RWPE1 (cell line): ENCODE data around the gene ZNFX1.
A peak's percentile ranks its signal among the peaks of the same experiment; 100 is the strongest.

ENCODE experiments used
- CTCF ChIA-PET: fragments of 350-600 bp; sonication (Branson Sonifier 250); formaldehyde crosslinking; extraction: SDS; loops from one replicate; lab custom pipeline; 2021; lab: Yijun Ruan, JAX
- POLR2A ChIA-PET: fragments of 400-600 bp; formaldehyde crosslinking; extraction: SDS; loops from one replicate; lab custom pipeline; 2020; ENCODE audit warnings: antibody characterized with exemption; ENCODE audit not compliant: low non-redundant PET; lab: Yijun Ruan, JAX
- DNase-seq: peaks from one replicate; pipeline ENCODE4 v3.0.0; 2012; ENCODE audit warnings: low spot score
- H3K27ac ChIP-seq: fragments of 450-650 bp; 2 replicates; pipeline ENCODE4 v1.5.1; 2017
- TF ChIP-seq, protein P1 (sequence below): fragments of 450-650 bp; conservative IDR thresholded peaks from 2 replicates; pipeline ENCODE4 v1.5.1; 2017; ENCODE audit warnings: low read depth, mild to moderate bottlenecking

Gene ZNFX1

DNA sequence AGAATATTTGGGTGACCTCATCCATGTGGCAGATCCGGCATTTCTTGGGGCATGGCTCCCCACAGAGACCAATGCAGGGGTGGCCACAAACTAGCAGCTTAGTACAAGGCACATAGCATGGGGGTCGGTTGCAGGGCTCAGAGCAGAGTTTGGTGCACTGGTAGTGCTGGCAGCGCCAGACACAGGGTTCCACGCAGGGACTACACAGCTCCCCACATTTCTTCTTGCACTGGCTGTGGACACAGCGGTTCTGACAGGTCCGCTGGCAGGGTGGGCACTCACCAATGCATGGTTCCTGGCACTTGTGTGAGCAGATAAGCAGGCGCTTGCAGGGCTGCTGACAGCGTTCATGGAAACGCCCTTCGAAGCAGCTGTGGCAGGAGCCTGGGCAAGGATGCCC lies 29.6 kb downstream of the ZNFX1 start:
- TF ChIP-seq, protein P1, sequence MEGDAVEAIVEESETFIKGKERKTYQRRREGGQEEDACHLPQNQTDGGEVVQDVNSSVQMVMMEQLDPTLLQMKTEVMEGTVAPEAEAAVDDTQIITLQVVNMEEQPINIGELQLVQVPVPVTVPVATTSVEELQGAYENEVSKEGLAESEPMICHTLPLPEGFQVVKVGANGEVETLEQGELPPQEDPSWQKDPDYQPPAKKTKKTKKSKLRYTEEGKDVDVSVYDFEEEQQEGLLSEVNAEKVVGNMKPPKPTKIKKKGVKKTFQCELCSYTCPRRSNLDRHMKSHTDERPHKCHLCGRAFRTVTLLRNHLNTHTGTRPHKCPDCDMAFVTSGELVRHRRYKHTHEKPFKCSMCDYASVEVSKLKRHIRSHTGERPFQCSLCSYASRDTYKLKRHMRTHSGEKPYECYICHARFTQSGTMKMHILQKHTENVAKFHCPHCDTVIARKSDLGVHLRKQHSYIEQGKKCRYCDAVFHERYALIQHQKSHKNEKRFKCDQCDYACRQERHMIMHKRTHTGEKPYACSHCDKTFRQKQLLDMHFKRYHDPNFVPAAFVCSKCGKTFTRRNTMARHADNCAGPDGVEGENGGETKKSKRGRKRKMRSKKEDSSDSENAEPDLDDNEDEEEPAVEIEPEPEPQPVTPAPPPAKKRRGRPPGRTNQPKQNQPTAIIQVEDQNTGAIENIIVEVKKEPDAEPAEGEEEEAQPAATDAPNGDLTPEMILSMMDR = no peak
- H3K27ac ChIP-seq = peak overlapping the region; percentile 49
- ChIA-PET CTCF (interaction anchor here (0.6 to 3.2 kb wide), 2 partner anchors 12 to 30 kb away, joined by 3 to 22 read pairs; partner anchors contain the start of gene ZNFX1), POLR2A (no interaction called here)
- DNase-seq = no peak

DNA sequence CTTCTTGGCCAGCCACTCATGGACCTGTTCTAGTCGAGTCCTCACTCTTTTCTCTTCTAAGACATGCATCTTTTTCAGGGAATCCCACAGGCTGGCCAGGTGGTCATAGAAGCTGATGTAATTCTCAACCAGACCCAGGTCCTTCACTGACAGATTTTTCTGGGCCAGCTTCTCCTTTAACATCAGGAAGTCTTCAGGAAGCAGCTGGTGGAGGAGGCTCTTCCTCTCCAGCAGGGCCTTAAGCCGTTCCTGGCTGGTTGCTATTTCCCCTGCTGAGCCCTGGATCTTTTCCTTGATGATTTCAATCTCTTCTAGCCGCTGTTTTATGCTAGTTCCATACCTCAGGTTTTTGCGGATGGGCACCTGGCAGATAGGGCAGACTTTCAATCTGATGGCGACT lies 30.1 kb downstream of the ZNFX1 start:
- ChIA-PET POLR2A (no interaction called here), CTCF (interaction anchor here (0.6 to 3.2 kb wide), 3 partner anchors 11 to 61 kb away, joined by 3 to 22 read pairs (median 3); no protein-coding TSS in a partner anchor)
- peak overlapping the region; percentile 49 for H3K27ac ChIP-seq
- DNase-seq = no peak
- TF ChIP-seq, protein P1 = no peak

DNA sequence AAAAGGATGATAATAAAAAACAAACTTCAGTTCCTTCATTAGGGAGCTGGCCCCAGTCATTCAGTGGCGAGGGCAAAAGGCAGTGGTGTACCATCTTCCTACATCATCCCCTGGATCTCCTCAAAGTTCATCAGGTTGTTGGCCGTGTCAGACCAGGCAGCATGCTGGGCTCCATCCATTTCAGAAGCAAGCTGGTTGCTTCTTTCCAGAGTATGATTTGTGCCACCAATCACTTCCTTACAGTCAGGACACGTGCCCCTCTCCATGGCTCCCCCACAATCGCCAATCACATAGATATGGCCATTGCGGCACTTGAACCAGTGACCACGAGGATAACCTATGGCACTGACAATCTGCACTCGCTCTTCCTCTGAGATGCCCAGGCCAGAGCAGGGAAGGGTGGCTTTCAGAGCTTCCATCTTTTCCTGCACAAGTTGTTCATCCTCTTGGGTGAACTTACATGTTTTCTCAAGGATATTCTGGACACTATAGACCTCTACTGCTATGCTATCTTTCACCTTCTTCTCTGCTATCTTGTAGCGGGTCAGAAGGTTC lies 30.6 kb downstream of the ZNFX1 start:
- H3K27ac ChIP-seq = peak overlapping the region; percentile 49
- CTCF ChIA-PET = interaction anchor here (0.5 to 3.2 kb wide), 9 partner anchors 11 to 231 kb away, joined by 3 to 22 read pairs (median 3); no protein-coding TSS in a partner anchor
- POLR2A ChIA-PET = no interaction called here
- DNase-seq = no peak
- TF ChIP-seq, protein P1 = no peak

DNA sequence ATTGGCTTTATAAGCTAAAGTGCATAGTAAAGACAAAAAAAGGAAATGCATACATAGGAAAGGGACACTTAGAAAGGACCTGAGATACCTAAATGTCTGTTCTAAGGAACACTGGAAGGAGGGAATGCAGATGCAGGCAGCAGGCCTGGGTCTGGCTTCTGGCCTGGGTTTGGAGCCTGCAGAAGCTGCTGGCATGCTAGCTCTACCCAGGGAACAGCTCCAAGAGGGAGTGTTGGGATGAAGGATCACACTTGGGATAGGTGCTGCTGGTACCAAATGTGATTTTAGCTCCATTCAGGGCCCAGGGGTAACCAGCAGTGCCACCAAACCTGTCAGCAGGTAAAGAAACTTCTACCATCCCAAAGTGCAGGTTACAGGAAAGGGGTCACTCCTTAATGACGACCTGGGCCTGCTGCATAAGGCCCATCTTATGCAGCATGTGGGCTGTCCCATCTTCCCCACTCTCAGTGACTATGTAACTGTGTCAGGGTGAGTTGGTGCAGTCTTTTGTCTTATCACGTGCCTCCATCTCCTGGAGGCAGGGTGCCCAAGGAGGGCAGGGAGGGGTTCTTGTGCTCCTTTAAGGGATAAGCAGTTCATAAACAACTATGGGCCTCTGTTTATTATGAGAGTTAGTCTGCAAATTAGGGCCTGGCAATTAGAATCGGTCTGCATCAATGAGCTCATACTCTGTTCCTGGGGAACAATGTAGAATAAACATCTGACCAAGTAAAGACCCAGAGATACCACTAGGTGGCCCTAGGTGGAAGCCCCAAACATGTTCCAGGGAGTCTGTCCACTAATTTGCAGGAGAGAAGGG lies 31.7 kb downstream of the ZNFX1 start:
- peak overlapping the region; percentile 15 for H3K27ac ChIP-seq
- peak; percentile 73 for DNase-seq
- ChIA-PET POLR2A (no interaction called here), CTCF (interaction anchor here (0.6 to 3.2 kb wide), 17 partner anchors 10 to 1308 kb away, joined by 3 to 22 read pairs (median 4); no protein-coding TSS in a partner anchor)
- TF ChIP-seq, protein P1 = peak; percentile 83

DNA sequence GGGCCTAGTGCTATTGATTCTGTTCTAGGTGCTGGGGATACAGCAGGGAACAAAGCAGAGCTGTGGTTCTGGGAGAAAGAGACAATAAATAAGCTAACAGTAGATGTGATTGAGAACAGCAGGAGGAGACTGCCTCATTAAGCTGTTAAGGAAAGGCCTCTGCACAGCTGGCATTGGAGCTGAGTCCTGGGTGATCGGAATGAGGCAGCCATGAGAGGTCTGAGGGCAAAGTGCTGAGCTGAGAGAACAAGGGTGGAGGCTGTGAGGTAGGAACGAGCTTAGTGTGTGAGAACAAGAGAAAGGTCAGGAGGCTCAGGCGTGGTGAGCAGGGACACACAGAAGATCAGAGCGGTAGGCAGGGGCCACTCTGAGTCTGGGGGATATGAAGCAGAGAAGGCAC lies 40.3 kb downstream of the ZNFX1 start:
- TF ChIP-seq, protein P1 = no peak
- POLR2A ChIA-PET = no interaction called here
- CTCF ChIA-PET = interaction anchor here (0.7 to 4.6 kb wide), 5 partner anchors 9 to 113 kb away, joined by 3 to 22 read pairs (median 3); no protein-coding TSS in a partner anchor
- DNase-seq = no peak
- H3K27ac ChIP-seq = no peak overlapping the region

DNA sequence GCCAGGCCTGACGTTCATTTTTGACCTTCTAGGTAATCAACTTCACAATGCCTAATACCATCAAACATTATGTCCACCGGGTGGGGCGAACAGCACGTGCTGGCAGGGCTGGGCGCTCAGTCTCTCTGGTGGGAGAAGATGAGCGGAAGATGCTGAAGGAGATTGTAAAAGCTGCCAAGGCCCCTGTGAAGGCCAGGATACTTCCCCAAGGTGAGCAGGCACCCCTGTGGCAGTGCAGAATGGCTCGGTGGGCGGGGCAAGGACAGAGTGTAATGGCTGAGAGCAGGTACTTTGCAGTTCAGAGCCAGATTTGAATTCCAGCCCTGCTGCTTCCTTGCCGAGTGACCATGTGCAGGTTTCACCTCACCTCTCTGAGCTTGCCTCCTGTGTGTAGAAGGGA lies 41.6 kb downstream of the ZNFX1 start:
- TF ChIP-seq, protein P1 = no peak
- ChIA-PET POLR2A (no interaction called here), CTCF (interaction anchor here (4.6 kb wide), 1 partner anchor 10 kb away, joined by 22 read pairs; no protein-coding TSS in a partner anchor)
- no peak overlapping the region for H3K27ac ChIP-seq
- no peak for DNase-seq
